GM12892 (cell line): ENCODE results near the gene KATNBL1.
"Not testable (repeated sequence)": the region's sequence is repeated elsewhere in the genome, so short reads cannot be mapped to it uniquely, and the experiment has no call there.

Experiments used
- DNase-seq: peaks from one replicate; pipeline ENCODE4 v3.0.0; 2011; ENCODE audit not compliant: insufficient read length
- FAIRE-seq: peaks from 2 replicates; lab custom pipeline; 2011; peaks lifted over from hg19 to GRCh38; lab: Jason Lieb, UNC
- POLR2A ChIP-seq: IDR thresholded peaks from 2 replicates; pipeline ENCODE4 v1.6.1; 2011; ENCODE audit warnings: low read depth, low read length, control low read depth
- POLR2AphosphoS5 ChIP-seq: IDR thresholded peaks from 2 replicates; pipeline ENCODE4 v1.6.1; 2011; ENCODE audit warnings: low read depth, low read length, control low read depth
- TAF1 ChIP-seq: IDR thresholded peaks from 2 replicates; pipeline ENCODE4 v1.6.1; 2011; ENCODE audit warnings: low read depth, mild to moderate bottlenecking, control low read depth, low read length, borderline replicate concordance

The KATNBL1 gene

DNA sequence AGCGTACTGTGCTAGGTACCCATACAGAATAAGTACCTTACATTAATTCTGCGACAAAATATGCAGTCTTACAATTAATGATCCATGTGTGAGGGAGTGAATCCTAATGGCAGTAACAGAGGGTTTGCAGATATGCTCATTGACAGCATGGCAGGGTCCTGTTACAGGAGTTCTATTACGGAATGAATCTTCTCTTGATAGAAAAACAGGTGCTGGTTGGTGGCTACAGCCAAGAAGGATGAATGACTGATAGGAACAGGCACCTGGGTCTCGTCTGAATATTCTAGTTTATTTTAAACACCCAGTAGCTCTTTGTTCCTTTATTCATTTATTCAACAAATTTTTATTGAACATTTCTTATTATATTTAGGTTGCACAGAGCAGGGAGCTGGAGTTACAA, 85.2 kb downstream of the KATNBL1 start:
- no peak for FAIRE-seq
- TF ChIP-seq TAF1 (no peak), POLR2A (no peak), POLR2AphosphoS5 (no peak)
- no peak for DNase-seq

DNA sequence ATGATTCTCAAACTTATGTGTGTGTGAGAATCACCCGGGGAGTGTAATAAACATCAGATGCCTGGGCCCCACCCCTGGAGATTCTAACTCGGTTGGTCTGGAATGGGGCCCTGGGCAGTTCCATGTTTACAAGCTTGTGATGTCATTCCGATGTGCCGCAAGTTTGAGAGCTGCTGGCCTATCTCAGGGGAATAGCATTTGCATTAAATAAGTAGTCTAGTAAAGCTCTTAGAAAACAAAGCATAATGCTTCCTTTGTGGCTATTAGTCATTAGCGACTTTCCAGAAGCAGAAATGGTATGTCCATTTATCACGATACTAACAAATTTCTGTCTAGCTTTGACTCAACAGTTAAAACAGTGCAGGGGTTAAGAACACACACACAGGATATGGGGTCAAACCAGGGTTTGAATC, 87.1 kb downstream of the KATNBL1 start:
- DNase-seq: no peak
- no peak for FAIRE-seq
- TF ChIP-seq POLR2AphosphoS5: no peak
- no peak for TF ChIP-seq TAF1
- no peak for TF ChIP-seq POLR2A

DNA sequence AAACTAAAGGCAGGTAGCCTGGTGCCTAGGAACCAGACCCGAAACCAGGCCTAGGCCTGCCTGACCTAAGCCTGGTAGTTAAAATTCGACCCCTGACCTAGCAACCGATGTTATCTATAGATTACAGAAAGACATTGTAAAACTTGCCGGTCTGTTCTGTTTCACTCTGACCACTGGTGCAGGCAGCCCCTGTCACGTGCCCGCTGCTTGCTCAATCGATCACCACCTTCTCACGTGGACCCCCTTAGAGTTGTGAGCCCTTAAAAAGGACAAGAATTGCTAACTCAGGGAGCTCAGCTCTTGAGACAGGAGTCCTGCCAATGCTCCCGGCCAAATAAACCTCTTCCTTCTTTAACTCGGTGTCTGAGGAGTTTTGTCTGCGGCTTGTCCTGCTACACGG, 88.1 kb downstream of the KATNBL1 start:
- FAIRE-seq, DNase-seq: not testable (repeated sequence)

GRCh38 chr15:34120420-34120819, 89.5 kb downstream of the KATNBL1 start:
- DNase-seq, FAIRE-seq: not testable (repeated sequence)

DNA sequence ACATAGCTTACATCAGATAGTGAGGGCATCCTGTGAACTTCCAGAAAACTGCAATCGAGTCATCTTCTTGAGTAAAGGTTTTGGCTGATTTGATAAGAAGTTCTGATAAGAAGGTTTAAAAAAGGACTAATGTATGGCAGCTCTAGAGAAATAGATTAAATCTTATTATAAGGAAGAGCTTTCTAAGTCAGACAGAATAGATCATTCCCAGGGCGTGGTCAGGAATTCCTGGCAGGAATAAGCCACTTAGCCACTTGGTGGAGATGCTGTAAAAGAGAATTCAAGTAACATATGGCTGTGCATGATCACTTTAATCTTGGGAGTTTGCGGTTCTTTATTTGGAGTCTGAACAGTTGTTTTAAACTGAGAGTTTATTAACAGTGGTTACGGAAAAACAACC, 90.6 kb downstream of the KATNBL1 start:
- TF ChIP-seq POLR2A: no peak
- no peak for TF ChIP-seq POLR2AphosphoS5
- no peak for TF ChIP-seq TAF1
- DNase-seq: no peak
- FAIRE-seq: no peak

GRCh38 chr15:34116620-34117019, 93.3 kb downstream of the KATNBL1 start:
- DNase-seq (no peak), FAIRE-seq (no peak)
- TF ChIP-seq POLR2A (no peak), POLR2AphosphoS5 (no peak), TAF1 (no peak)

GRCh38 chr15:34114739-34115138, 95.2 kb downstream of the KATNBL1 start:
- FAIRE-seq: no peak
- no peak for TF ChIP-seq TAF1
- no peak for TF ChIP-seq POLR2A
- no peak for TF ChIP-seq POLR2AphosphoS5

GRCh38 chr15:34114215-34114614, 95.7 kb downstream of the KATNBL1 start:
- FAIRE-seq: no peak
- no peak for DNase-seq
- TF ChIP-seq POLR2A (no peak), TAF1 (no peak), POLR2AphosphoS5 (no peak)

More at GRCh38 chr15:34114739-34115138, 95.2 kb downstream of the KATNBL1 start:
- DNase-seq: no peak

DNA sequence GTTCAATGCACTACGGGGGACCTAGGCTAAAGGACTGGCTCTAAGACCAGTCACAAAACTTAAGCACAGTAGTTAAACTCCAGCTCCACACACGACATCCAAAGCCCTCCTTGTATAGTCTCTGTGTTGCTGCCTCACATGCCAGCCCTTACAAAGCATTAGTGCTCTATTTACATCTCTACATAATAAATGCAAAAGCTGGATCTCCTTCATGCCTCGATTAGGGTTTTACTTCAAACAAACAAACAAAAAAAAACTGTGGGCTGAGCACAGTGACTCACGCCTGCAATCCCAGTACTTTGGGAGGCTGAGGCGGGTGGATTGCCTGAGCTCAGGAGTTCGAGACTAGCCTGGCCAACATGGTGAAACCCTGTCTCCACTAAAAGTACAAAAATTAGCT, 98.4 kb downstream of the KATNBL1 start:
- FAIRE-seq (no peak), DNase-seq (no peak)
- no peak for TF ChIP-seq POLR2AphosphoS5
- TF ChIP-seq POLR2A: no peak
- TF ChIP-seq TAF1: no peak

DNA sequence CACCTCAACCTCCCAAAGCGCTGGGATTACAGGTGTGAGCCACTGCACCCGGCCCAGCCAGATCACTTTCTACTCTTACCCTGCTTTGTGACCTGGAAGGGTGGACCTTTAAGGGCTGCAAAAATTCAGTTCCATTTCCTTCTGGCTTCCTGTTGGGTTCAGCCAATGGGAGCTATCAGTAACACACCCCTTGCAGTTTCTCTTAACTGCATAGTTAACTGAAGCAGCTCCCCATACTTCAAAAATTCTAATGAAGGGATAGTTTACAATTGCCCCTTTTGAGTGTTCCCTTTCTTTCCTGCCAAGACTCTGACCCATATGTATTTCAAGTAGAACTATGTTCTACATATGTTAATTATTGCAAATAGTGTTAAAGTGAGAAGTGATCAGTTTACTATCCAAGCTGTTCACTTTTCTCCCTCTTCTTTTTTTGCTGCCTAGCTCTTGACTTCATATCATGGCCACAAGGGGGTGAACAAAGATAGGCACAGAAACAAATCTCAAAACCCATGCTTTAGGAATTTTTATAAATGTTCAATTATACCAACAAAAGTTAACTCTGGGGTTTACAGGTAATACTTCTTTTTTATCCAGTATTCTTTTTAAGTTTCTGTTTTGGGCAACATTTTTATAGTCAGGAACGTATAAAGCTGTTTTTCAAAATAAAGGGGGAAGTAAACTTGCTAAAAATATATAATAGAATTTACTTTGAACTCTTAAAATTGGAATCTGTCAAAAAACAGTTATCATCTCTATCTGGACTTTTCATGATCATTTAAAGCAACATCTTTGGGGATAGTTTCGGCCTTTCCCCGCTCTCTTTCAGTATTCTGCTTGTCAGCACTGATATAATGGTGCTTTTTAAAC, 99.9 kb downstream of the KATNBL1 start:
- DNase-seq: no peak
- no peak for TF ChIP-seq POLR2A
- no peak for TF ChIP-seq TAF1
- TF ChIP-seq POLR2AphosphoS5: no peak
- FAIRE-seq: peak; percentile 48

GRCh38 chr15:34107315-34107714, 102.6 kb downstream of the KATNBL1 start:
- FAIRE-seq: no peak
- no peak for DNase-seq
- no peak for TF ChIP-seq POLR2A
- TF ChIP-seq POLR2AphosphoS5: no peak
- no peak for TF ChIP-seq TAF1

DNA sequence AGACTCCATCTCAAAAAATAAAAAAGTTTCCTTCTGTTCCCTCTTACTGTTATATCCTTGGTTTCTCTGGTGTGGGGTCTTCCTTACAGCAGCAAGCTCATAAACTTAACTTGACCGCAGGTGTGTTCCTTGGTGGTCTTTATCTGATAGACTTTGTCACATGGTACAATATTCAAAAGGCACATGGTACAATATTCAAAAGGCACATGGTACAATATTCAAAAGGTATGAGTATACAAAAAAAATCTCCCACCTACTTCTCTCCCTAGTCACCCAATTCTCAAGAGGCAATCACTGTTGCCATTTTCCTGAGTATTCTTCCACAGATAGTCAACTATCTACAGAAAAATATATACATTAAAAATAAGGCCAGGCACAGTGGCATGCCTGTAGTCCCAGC, 103.5 kb downstream of the KATNBL1 start:
- no peak for FAIRE-seq
- TF ChIP-seq TAF1 (no peak), POLR2AphosphoS5 (no peak)
- DNase-seq: no peak
